ENCODE data around the gene POMT1.

- TF ChIP-seq SMC3 (IDR thresholded peaks at IDR 0.05; ENCODE audit: low read depth, low read length) (no peak), NRF1 (IDR thresholded peaks at IDR 0.05; ENCODE audit: low read depth, low read length) (no peak), FOXJ3 (CRISPR knock-in tag; IDR thresholded peaks at IDR 0.05) (no peak), RAD21 (IDR thresholded peaks at IDR 0.05; ENCODE audit: low read length) (no peak), CTCF (IDR thresholded peaks at IDR 0.05) (no peak), REST (IDR thresholded peaks at IDR 0.05; ENCODE audit: low read depth, low read length) (no peak)
Observed at GRCh38 chr9:131465401-131465800, 37.3 kb upstream of the POMT1 start.
